Endothelial cell of umbilical vein (primary cell): Measurements from ENCODE around the gene RIN2. TPM values are rescaled to one million over a fixed set of nuclear protein-coding genes. Genes with fewer than 3 reads are reported as not detected.
A peak's percentile ranks its signal among the peaks of the same experiment; 100 is the strongest.

ENCODE experiments used
- BruUV-seq: library from RNA; stranded (reverse); fragments of 400-500 nt; replicated peaks from 2 replicates; lab custom pipeline; 2021; lab: Mats Ljungman, UMichigan
- CTCF ChIA-PET: fragments of 300-600, 350-600 bp; sonication (Branson Sonifier 250); formaldehyde crosslinking; loops from one replicate; lab custom pipeline; 2021; ENCODE audit warnings: antibody characterized with exemption, inconsistent platforms; lab: Charles Lee
- POLR2A ChIA-PET: fragments of 300-600, 350-600 bp; sonication (Branson Sonifier 250); formaldehyde crosslinking; loops from one replicate; lab custom pipeline; 2021; ENCODE audit warnings: antibody characterized with exemption, inconsistent platforms; lab: Charles Lee
- DNase-seq: peaks from one replicate; pipeline ENCODE4 v3.0.0-alpha.2; 2011; ENCODE audit warnings: low read depth, low spot score
- FAIRE-seq: peaks from 2 replicates; lab custom pipeline; 2011; peaks lifted over from hg19 to GRCh38; lab: Jason Lieb, UNC
- H2AFZ ChIP-seq: 2 replicates; pipeline ENCODE4 v1.6.0; 2012; ENCODE audit warnings: low read depth, low read length, control low read depth, inconsistent platforms
- H3K27ac ChIP-seq: 2 replicates; pipeline ENCODE4 v1.5.1; 2011; ENCODE audit warnings: low read depth, mild to moderate bottlenecking, control low read depth, low read length, moderate library complexity; ENCODE audit not compliant: insufficient read depth
- H3K27me3 ChIP-seq, 2 experiments: 2 replicates each; pipeline versions ENCODE4 v1.6.0 to v1.6.1; 2011; ENCODE audit warnings: low read length in 2 of 2, mixed read lengths in 1 of 2; ENCODE audit not compliant: control insufficient read depth in 2 of 2, insufficient read depth in 2 of 2
- H3K36me3 ChIP-seq, 2 experiments: 2 replicates in 1 of 2; 3 replicates in 1 of 2; pipeline ENCODE4 v1.5.1; 2011; ENCODE audit warnings: low read length in 2 of 2, mild to moderate bottlenecking in 1 of 2, moderate library complexity in 1 of 2; ENCODE audit not compliant: control insufficient read depth in 2 of 2, insufficient read depth in 2 of 2; ENCODE audit errors: extremely low read depth in 1 of 2
- H3K4me1 ChIP-seq: 3 replicates; pipeline ENCODE4 v1.5.1; 2011; ENCODE audit warnings: mild to moderate bottlenecking, low read length; ENCODE audit not compliant: control insufficient read depth, insufficient read depth; ENCODE audit errors: extremely low read depth
- H3K4me2 ChIP-seq: 2 replicates; pipeline ENCODE4 v1.6.1; 2011; ENCODE audit warnings: low read length, control low read depth, mixed read lengths; ENCODE audit not compliant: insufficient read depth
- H3K4me3 ChIP-seq, 3 experiments: fragments of 200-600 bp in 1 of 3; sonication (generic), shearing (Covaris generic) in 1 of 3; replicated peaks in 1 of 3; 2 replicates each; pipeline ENCODE4 v1.5.1; 2011 to 2016; ENCODE audit warnings: control low read depth in 3 of 3, low read length in 3 of 3, mild to moderate bottlenecking in 2 of 3, inconsistent platforms in 1 of 3, low read depth in 1 of 3, moderate library complexity in 1 of 3; ENCODE audit not compliant: insufficient read depth in 1 of 3
- H3K79me2 ChIP-seq: 2 replicates; pipeline ENCODE4 v1.6.0; 2012; ENCODE audit warnings: low read length, inconsistent platforms; ENCODE audit not compliant: control insufficient read depth, insufficient read depth
- H3K9ac ChIP-seq: replicated peaks from 2 replicates; pipeline ENCODE3; 2011; ENCODE audit warnings: low read length, control low read depth; ENCODE audit not compliant: insufficient read depth; ENCODE audit errors: extremely low read depth
- H3K9me1 ChIP-seq: replicated peaks from 3 replicates; pipeline ENCODE4 v1.6.0; 2011; ENCODE audit warnings: mild to moderate bottlenecking, low read length; ENCODE audit not compliant: control insufficient read depth, insufficient read depth; ENCODE audit errors: extremely low read depth
- H3K9me3 ChIP-seq: replicated peaks from 2 replicates; pipeline ENCODE4 v1.5.1; 2012; ENCODE audit warnings: low read length, inconsistent platforms; ENCODE audit not compliant: control insufficient read depth, insufficient read depth
- H4K20me1 ChIP-seq: replicated peaks from 2 replicates; pipeline ENCODE3; 2011; ENCODE audit warnings: mild to moderate bottlenecking, low read length; ENCODE audit not compliant: control insufficient read depth, insufficient read depth; ENCODE audit errors: extremely low read depth
- EZH2 ChIP-seq: IDR thresholded peaks from 2 replicates; pipeline ENCODE4 v1.6.1; 2012; ENCODE audit warnings: borderline replicate concordance, low read depth, mild to moderate bottlenecking, moderate library complexity, low read length, inconsistent platforms; ENCODE audit not compliant: severe bottlenecking
- FOS ChIP-seq: IDR thresholded peaks from 2 replicates; pipeline ENCODE4 v1.6.1; 2011; ENCODE audit warnings: mild to moderate bottlenecking, low read length, moderate library complexity, borderline replicate concordance; ENCODE audit not compliant: insufficient read depth
- GATA2 ChIP-seq: IDR thresholded peaks from 2 replicates; pipeline ENCODE4 v1.7.0; 2011; ENCODE audit warnings: low read depth, mild to moderate bottlenecking, moderate library complexity, mixed read lengths, low read length; ENCODE audit not compliant: insufficient read length, insufficient read depth
- JUN ChIP-seq: IDR thresholded peaks from 2 replicates; pipeline ENCODE4 v1.6.1; 2011; ENCODE audit warnings: borderline replicate concordance, low read depth; ENCODE audit not compliant: insufficient read length, insufficient read depth
- MYC ChIP-seq: IDR thresholded peaks from one replicate; pipeline ENCODE4 v1.6.1; 2011; ENCODE audit warnings: mild to moderate bottlenecking, low read depth, low read length
- POLR2A ChIP-seq: IDR thresholded peaks from 2 replicates; pipeline ENCODE4 v1.6.1; 2012; ENCODE audit warnings: low read depth, mild to moderate bottlenecking, control low read depth, low read length
- POLR2AphosphoS5 ChIP-seq: IDR thresholded peaks from 2 replicates; pipeline ENCODE4 v1.6.1; 2012; ENCODE audit warnings: low read depth, mild to moderate bottlenecking, control low read depth, low read length, moderate library complexity; ENCODE audit not compliant: insufficient read depth
- dilution Hi-C: fragments of 300-500 bp; cut with MboI; formaldehyde crosslinking; loops from one replicate; pipeline ENCODE4 v1.15.0; 2019; ENCODE audit warnings: low sequenced_read_pairs; ENCODE audit not compliant: extremely low pct_ligation_motif_present
- intact Hi-C: fragments of 100-400 bp; cut with micrococcal nuclease; formaldehyde crosslinking; loops from one replicate; pipeline ENCODE4 v1.10.0; 2022
- polyA plus RNA-seq, 4 experiments: library from polyadenylated mRNA; depleted of rRNA in 3 of 4; stranded (reverse) in 3 of 4; unstranded in 1 of 4; fragments of >200 nt; gene quantifications; 2 replicates each; pipeline versions ENCODE4 v1.2.1 to v1.2.3, GENCODE V29; 2011 to 2012; ENCODE audit warnings: missing spikeins in 1 of 4
- total RNA-seq: library from RNA; stranded (reverse); gene quantifications from 2 replicates; pipeline ENCODE4 v1.2.3, GENCODE V29; 2021
- TF ChIP-seq, protein P1 (sequence below): IDR thresholded peaks from 2 replicates; pipeline ENCODE4 v1.6.1; 2011; ENCODE audit not compliant: insufficient read depth, insufficient read length
- TF ChIP-seq, protein P2 (sequence below), 2 donors: IDR thresholded peaks; 1 replicate in 1 of 2; 2 replicates in 1 of 2; pipeline ENCODE4 v1.5.1; 2011; ENCODE audit warnings: low read length in 2 of 2, mild to moderate bottlenecking in 2 of 2, moderate library complexity in 2 of 2, control low read depth in 1 of 2, inconsistent platforms in 1 of 2, low read depth in 1 of 2; ENCODE audit not compliant: insufficient read depth in 1 of 2; ENCODE audit errors: extremely low read depth in 1 of 2

The RIN2 gene
- total and polyA plus RNA-seq, 2 donors (not counting 3 experiments of a cell fraction or from before 2014, with no cell fraction given), result 22.6 to 119 TPM

DNA sequence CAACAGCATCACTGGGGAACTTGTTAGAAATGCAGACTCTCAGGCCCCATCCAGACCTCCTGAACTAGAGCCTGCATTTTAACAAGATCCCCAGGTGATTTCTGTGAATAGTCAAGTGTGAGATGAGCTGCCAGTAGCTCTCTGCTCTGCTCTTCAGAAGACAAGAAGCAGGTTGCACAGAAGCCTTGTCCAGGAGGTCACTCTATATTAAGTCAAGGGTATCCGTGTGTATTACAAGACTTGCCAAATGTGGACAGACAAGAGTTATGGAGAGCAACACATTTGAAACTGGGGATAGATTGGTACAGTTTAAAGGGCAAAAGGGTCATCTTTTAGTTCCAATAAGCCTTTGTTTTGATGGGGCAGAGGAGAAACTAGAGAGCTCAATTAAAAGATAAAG is 23.2 kb upstream of the RIN2 start:
- no peaks in the 10 kb centered on the region for H4K20me1 ChIP-seq
- peaks cover 2% of the 10 kb centered on the region for H3K9me1 ChIP-seq
- DNase-seq, result no peak
- intact Hi-C loops, result loop anchor here (1.0 to 2.0 kb wide), 2 partner anchors 23 to 36 kb away; partner anchors contain the start of gene RIN2
- H3K79me2 ChIP-seq, result no peaks in the 10 kb centered on the region
- H3K36me3 ChIP-seq, result no peaks in the 10 kb centered on the region
- peak overlapping the region; percentile 53 for H3K27ac ChIP-seq
- H3K4me1 ChIP-seq, result peaks cover 20% of the 10 kb centered on the region
- no peaks in the 10 kb centered on the region for H3K9me3 ChIP-seq
- ChIA-PET CTCF (interaction anchor here (0.9 to 1.6 kb wide), 9 partner anchors 14 to 54 kb away, joined by 3 to 16 read pairs (median 4); no protein-coding TSS in a partner anchor), POLR2A (no interaction called here)
- H3K27me3 ChIP-seq, result no peaks in the 10 kb centered on the region
- H3K4me3 ChIP-seq, result no peak overlapping the region
- peak overlapping the region; percentile 35 for H3K4me2 ChIP-seq
- FAIRE-seq, result peak; percentile 37
- dilution Hi-C loops, result no loop called here
- H2AFZ ChIP-seq, result peak overlapping the region; percentile 16
- peak overlapping the region; percentile 15 for H3K9ac ChIP-seq
- no peak for TF ChIP-seq FOS
- TF ChIP-seq, protein P1, sequence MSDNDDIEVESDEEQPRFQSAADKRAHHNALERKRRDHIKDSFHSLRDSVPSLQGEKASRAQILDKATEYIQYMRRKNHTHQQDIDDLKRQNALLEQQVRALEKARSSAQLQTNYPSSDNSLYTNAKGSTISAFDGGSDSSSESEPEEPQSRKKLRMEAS, result no peak
- TF ChIP-seq, protein P2, sequence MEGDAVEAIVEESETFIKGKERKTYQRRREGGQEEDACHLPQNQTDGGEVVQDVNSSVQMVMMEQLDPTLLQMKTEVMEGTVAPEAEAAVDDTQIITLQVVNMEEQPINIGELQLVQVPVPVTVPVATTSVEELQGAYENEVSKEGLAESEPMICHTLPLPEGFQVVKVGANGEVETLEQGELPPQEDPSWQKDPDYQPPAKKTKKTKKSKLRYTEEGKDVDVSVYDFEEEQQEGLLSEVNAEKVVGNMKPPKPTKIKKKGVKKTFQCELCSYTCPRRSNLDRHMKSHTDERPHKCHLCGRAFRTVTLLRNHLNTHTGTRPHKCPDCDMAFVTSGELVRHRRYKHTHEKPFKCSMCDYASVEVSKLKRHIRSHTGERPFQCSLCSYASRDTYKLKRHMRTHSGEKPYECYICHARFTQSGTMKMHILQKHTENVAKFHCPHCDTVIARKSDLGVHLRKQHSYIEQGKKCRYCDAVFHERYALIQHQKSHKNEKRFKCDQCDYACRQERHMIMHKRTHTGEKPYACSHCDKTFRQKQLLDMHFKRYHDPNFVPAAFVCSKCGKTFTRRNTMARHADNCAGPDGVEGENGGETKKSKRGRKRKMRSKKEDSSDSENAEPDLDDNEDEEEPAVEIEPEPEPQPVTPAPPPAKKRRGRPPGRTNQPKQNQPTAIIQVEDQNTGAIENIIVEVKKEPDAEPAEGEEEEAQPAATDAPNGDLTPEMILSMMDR (IDR thresholded peaks at IDR 0.05; ENCODE audit: extremely low read depth in 1 of 2, insufficient read depth in 1 of 2, low read depth in 1 of 2, low read length in 2 of 2), result no peak
- TF ChIP-seq MYC, result no peak
- no peak for TF ChIP-seq JUN
- TF ChIP-seq EZH2, result no peak
- TF ChIP-seq GATA2, result no peak
- TF ChIP-seq POLR2AphosphoS5, result no peak
- no peak for TF ChIP-seq POLR2A
- BruUV-seq, result no TSS peak
